GM12872 (cell line): Measurements from ENCODE around the gene THRA.

Experiments used
- TF ChIP-seq, protein P1 (sequence below): IDR thresholded peaks from 3 replicates; pipeline ENCODE4 v1.5.1; 2011; ENCODE audit warnings: low read depth, mild to moderate bottlenecking, low read length, moderate library complexity; ENCODE audit not compliant: insufficient read depth

Gene THRA

DNA sequence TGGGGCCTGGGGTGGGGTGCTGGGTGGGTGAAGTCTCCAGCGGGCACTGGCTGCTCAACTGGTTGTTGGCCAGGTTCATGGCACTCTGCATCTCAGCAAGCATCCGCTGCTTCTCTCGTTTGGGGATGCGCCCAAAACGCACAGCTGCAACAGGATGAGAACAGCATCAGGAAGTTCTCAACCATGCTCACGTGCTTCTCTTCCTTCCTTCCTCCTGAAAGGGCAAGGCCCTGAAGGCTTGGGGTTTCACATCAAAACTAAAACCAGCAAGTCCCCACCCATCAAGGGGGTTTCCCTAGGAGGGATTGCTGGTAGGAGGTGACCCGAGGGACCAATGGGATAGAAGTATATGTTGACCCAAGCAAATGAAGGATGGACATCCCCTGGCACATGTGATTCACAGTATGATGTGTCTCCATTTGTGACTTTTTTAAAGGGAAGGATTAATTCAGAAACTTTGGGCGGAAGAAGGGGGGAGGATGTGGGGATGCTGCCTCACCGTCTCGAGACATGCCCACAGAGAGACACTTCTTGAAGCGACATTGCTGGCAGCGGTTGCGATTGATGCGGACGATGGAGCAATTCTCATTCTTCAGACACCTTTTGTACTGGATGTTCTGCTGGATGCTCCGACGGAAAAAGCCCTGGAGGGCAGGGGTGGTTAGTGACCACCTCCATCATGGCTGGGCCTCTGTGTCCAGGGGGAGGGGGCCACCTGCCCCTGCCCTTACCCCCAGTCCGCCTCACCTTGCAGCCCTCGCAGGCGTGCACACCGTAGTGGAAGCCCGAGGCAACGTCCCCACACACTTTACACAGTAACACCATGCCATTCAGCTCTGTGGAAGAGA, 33.4 kb downstream of the THRA start:
- TF ChIP-seq, protein P1, sequence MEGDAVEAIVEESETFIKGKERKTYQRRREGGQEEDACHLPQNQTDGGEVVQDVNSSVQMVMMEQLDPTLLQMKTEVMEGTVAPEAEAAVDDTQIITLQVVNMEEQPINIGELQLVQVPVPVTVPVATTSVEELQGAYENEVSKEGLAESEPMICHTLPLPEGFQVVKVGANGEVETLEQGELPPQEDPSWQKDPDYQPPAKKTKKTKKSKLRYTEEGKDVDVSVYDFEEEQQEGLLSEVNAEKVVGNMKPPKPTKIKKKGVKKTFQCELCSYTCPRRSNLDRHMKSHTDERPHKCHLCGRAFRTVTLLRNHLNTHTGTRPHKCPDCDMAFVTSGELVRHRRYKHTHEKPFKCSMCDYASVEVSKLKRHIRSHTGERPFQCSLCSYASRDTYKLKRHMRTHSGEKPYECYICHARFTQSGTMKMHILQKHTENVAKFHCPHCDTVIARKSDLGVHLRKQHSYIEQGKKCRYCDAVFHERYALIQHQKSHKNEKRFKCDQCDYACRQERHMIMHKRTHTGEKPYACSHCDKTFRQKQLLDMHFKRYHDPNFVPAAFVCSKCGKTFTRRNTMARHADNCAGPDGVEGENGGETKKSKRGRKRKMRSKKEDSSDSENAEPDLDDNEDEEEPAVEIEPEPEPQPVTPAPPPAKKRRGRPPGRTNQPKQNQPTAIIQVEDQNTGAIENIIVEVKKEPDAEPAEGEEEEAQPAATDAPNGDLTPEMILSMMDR, result no peak

DNA sequence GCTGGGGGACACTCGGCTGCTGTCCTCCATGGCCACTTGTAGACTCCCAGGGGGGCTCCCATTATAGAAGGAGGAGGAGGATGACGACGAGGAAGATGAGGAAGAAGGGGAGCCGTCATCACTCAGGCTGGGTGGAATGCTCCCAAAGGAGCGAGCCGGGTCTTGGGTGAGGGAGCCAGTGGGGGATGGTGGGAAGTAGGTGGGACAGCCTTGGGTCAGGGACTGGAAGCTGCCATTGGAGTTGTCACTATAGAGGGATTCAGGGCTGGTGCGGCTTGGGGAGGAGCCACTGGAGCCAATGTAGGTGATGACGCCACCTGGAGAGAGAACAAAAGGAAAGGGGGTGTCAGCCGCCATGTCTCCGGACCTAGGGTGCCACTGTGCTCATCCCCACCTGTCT, 34.3 kb downstream of the THRA start:
- TF ChIP-seq, protein P1, result no peak

DNA sequence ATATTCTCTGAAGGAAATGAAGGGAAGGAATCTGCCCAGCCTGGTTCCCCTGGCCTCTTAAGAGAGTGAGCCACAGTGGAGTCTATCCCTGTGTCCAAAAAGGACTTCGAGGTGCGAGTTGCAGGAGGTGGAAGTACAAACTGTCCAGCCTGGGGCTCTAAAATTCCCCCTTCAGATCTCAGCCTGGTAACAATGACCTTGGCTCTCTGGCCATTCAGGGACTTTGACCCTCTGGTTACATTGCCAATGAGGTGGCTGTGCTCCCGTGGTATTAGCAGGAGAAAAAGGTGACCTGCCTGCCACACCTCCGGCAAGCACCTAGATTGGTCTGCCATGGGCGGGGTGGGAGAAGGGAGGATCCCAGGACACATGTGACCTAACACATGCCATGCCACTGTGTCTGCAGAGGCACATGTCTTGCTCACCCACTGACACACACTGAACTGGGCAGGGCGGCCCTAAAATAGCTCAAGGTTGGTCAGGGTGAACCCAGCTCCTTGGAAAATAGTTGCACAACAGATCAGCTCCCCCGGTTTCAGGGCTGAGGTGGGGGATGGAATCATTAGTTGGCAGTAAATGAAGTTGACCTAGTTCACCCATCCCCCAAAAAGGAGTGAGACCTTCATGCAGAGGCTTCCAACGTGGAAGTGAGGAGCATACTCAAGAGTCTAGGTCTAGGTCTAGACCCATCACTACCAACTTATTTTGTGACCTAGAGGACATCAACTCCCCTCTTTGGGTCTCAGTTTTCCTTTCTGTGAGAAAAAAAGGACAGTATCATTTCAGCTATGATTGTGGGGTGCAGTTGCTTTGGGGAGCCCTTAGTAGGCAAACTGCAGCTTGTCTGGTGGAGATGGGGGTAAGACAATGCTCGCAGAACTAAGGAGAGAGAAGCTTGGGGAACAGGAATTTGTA, 35.4 kb downstream of the THRA start:
- TF ChIP-seq, protein P1, result no peak

DNA sequence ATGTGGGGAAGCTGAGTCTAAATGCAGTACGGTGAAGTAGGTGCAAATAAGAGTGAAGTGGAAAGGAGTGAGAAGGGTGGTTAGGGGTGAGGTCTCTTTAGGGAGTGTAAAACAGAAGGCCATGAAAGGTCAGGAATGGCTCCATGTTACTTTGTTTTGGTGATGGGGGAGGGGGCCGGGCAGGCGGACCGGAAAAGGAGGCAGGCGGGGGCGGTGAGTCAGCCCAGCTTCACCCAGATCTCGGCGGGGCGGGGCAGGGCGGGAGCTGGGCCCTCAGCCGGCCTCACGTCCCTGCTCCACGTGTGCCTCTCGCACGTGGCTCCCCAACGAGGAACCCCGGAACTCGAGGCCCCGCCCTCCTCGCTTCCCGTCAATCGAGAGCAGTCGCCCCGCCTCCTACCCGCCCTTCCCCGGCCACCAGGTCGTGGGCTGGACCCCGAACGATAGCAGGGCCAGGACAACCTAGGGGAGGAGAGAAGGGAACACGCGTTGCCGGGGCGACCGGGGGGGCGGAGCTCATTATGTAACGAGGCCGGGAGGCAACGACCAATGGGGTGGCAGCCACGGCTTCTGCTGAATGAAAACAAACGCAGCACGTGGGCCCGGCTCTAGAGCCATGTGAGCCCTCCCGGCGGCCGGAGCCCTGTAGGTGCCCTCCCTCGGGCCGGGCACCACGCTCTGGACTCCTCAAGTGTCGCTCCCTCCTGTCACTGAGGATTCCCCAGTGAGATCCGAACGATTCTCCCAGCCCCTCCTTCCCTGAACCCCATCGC, 36.3 kb downstream of the THRA start:
- TF ChIP-seq, protein P1, result no peak

DNA sequence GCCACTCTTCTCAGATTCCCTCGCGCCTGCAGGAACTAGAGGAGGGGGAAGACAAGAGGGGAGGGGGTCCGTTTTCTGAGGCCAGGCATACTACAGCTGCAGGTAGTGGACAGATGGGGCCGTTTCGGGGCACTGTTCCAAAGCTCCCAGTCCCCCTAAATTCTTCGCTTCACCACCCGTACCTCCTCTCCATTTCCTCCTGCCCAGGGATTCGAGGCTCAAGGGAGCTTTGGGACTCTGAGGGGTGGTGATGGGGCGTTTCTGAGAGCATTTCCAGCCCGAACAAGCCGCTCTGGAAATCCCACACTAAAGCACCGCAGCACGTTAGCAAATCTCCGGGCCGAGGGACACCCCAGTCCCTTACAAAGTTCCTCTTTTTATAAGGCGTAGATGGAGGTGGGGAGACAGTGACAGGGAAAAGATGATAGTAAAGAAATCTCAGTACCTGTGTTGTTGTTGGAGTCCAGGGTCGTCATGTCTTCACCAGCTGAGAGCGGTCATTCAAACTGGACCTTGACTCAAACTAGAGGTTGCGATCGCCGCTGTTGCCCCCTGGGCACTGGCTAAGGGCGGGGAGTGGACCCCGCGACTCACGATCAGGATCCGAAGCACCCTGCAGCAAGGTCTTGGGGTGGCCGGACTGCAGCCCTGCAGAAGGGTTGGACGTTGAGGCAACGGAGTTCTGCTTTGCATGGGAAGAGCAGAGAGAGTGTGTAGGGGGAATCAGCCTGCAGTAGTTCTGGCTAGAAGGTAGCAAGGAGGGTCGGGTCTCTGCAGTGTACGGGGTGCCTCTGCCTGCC, 37.1 kb downstream of the THRA start:
- TF ChIP-seq, protein P1, result no peak

DNA sequence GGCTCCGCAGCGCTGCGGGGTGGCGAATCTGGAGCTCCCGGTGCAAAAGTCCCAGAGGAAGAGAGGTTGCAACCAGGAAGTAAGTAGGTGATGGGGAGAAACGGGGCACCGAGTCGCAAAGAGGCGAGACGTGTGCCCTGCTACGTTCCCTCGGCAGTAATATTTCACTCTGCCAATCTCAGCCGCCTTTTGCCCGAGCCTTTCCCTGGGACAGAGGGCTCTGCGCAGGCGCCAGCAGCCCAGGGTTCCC, 37.6 kb downstream of the THRA start, which contains the start of gene NR1D1:
Gene NR1D1, minus strand, starts transcription at position 171 of the 250 bp plus-strand sequence. CDS start 495 bp downstream, outside the sequence.
- TF ChIP-seq, protein P1, result no peak
